Gastroesophageal sphincter (tissue), 3 donors: ENCODE measurements around the gene ZPLD1.

Experiments
- EP300 ChIP-seq: sonication (generic); formaldehyde crosslinking; IDR thresholded peaks from one replicate; pipeline ENCODE4 v1.6.1; 2017; ENCODE audit warnings: antibody characterized with exemption, mild to moderate bottlenecking
- POLR2A ChIP-seq, 2 donors: fragments of 450-650 bp; IDR thresholded peaks; one replicate each; pipeline ENCODE4 v1.6.1; 2017; ENCODE audit warnings: antibody characterized with exemption in 2 of 2, mild to moderate bottlenecking in 2 of 2, moderate library complexity in 1 of 2
- POLR2AphosphoS5 ChIP-seq: sonication (generic); formaldehyde crosslinking; IDR thresholded peaks from one replicate; pipeline ENCODE4 v1.6.1; 2017; ENCODE audit warnings: antibody characterized with exemption
- TF ChIP-seq, protein P1 (sequence below), 4 experiments: fragments of 200-600 bp in 2 of 4; fragments of 450-650 bp in 2 of 4; sonication (generic) in 1 of 4; IDR thresholded peaks; one replicate each; pipeline ENCODE4 v1.5.1; 2017 to 2019; ENCODE audit warnings: antibody characterized with exemption in 4 of 4, mild to moderate bottlenecking in 2 of 4, moderate library complexity in 2 of 4

GRCh38 chr3:102454181-102454580, 19.4 kb downstream of the ZPLD1 start:
- no peak for TF ChIP-seq POLR2A (IDR thresholded peaks at IDR 0.05)
- TF ChIP-seq, protein P1, sequence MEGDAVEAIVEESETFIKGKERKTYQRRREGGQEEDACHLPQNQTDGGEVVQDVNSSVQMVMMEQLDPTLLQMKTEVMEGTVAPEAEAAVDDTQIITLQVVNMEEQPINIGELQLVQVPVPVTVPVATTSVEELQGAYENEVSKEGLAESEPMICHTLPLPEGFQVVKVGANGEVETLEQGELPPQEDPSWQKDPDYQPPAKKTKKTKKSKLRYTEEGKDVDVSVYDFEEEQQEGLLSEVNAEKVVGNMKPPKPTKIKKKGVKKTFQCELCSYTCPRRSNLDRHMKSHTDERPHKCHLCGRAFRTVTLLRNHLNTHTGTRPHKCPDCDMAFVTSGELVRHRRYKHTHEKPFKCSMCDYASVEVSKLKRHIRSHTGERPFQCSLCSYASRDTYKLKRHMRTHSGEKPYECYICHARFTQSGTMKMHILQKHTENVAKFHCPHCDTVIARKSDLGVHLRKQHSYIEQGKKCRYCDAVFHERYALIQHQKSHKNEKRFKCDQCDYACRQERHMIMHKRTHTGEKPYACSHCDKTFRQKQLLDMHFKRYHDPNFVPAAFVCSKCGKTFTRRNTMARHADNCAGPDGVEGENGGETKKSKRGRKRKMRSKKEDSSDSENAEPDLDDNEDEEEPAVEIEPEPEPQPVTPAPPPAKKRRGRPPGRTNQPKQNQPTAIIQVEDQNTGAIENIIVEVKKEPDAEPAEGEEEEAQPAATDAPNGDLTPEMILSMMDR (IDR thresholded peaks at IDR 0.05): no peak
- no peak for TF ChIP-seq POLR2AphosphoS5
- no peak for TF ChIP-seq EP300
